IMR-90 (cell line): ENCODE measurements around the gene PLSCR2.

Source experiments
- CTCF ChIP-seq: conservative IDR thresholded peaks from 2 replicates; pipeline ENCODE4 v1.5.1; 2012; ENCODE audit warnings: mild to moderate bottlenecking, low read depth, low read length, improper control_type of control experiment
- FOS ChIP-seq: fragments of 150-350 bp; IDR thresholded peaks from 2 replicates; pipeline ENCODE4 v1.6.1; 2016; ENCODE audit warnings: low read depth, low read length
- MXI1 ChIP-seq: IDR thresholded peaks from 2 replicates; pipeline ENCODE4 v1.6.1; 2012; ENCODE audit warnings: low read depth, mild to moderate bottlenecking, low read length, moderate library complexity, borderline replicate concordance
- POLR2A ChIP-seq: IDR thresholded peaks from 2 replicates; pipeline ENCODE4 v1.6.1; 2012; ENCODE audit warnings: mild to moderate bottlenecking, low read depth, low read length
- RCOR1 ChIP-seq: IDR thresholded peaks from 2 replicates; pipeline ENCODE4 v1.6.1; 2012; ENCODE audit warnings: mild to moderate bottlenecking, low read length, improper control_type of control experiment; ENCODE audit not compliant: insufficient replicate concordance

- TF ChIP-seq RCOR1 (no peak), POLR2A (no peak), CTCF (no peak), FOS (no peak), MXI1 (no peak)
These were observed 72.6 kb downstream of the PLSCR2 start for GRCh38 chr3:146396792-146397191.
